HepG2 (cell line): Measurements from ENCODE around the gene FAM118A. TPM values are rescaled to one million over a fixed set of nuclear protein-coding genes. Genes with fewer than 3 reads are reported as not detected.

Experiments used
- ATAC-seq: fragments of 200-7000 bp; cut with Tn5 transposase; 3 replicates; pipeline ENCODE4 v1.9.1; 2020; ENCODE audit warnings: mild to moderate bottlenecking, moderate library complexity
- BruUV-seq: library from RNA; stranded (reverse); fragments of 400-500 nt; replicated peaks from 2 replicates; lab custom pipeline; 2021; lab: Mats Ljungman, UMichigan
- CTCF ChIA-PET: fragments of 300-600 bp; formaldehyde crosslinking; extraction: SDS; loops from one replicate; lab custom pipeline; 2021; ENCODE audit warnings: low total read pairs, inconsistent platforms, low intra/inter-chr PET ratio; lab: Yijun Ruan, JAX
- POLR2A ChIA-PET: fragments of 350-600 bp; sonication (Branson Sonifier 250); formaldehyde crosslinking; loops from one replicate; lab custom pipeline; 2020; ENCODE audit warnings: antibody characterized with exemption, inconsistent platforms; lab: Yijun Ruan, JAX
- DNase-seq: peaks from one replicate; pipeline ENCODE4 v3.0.0-alpha.2; 2015; ENCODE audit warnings: low spot score
- FAIRE-seq: peaks from 3 replicates; lab custom pipeline; 2011; peaks lifted over from hg19 to GRCh38; lab: Jason Lieb, UNC
- H2AFZ ChIP-seq: one replicate; pipeline ENCODE4 v1.6.1; 2011; ENCODE audit warnings: low read length, inconsistent platforms
- H3K27ac ChIP-seq: fragments of 300-600 bp; 3 replicates; pipeline ENCODE4 v1.8.0; 2011; ENCODE audit warnings: mixed run types, mild to moderate bottlenecking, mixed read lengths, low read length, inconsistent platforms; ENCODE audit not compliant: insufficient read depth; ENCODE audit errors: extremely low read length
- H3K27me3 ChIP-seq, 2 experiments: fragments of 200-600 bp in 1 of 2; 2 replicates in 1 of 2; 3 replicates in 1 of 2; pipeline versions ENCODE4 v1.6.0 to v1.8.0; 2011; ENCODE audit warnings: low read length in 2 of 2, mild to moderate bottlenecking in 2 of 2, moderate library complexity in 2 of 2, inconsistent platforms in 1 of 2; ENCODE audit not compliant: insufficient read depth in 2 of 2, control insufficient read depth in 1 of 2
- H3K36me3 ChIP-seq, 2 experiments: fragments of 200-600 bp in 1 of 2; replicated peaks in 1 of 2; 2 replicates in 1 of 2; 3 replicates in 1 of 2; pipeline versions ENCODE4 v1.5.1 to v1.8.0; 2011; ENCODE audit warnings: low read length in 2 of 2, inconsistent platforms in 1 of 2; ENCODE audit not compliant: insufficient read depth in 2 of 2, control insufficient read depth in 1 of 2
- H3K4me1 ChIP-seq: 2 replicates; pipeline ENCODE4 v1.5.1; 2012; ENCODE audit warnings: low read length, inconsistent platforms; ENCODE audit not compliant: insufficient read depth
- H3K4me2 ChIP-seq: 2 replicates; pipeline ENCODE4 v1.6.0; 2011; ENCODE audit warnings: low read depth, low read length, inconsistent platforms
- H3K4me3 ChIP-seq, 3 experiments: fragments of 200-600 bp in 1 of 3; sonication (generic), shearing (Covaris generic) in 1 of 3; replicated peaks in 1 of 3; 2 replicates each; pipeline ENCODE4 v1.5.1; 2011 to 2016; ENCODE audit warnings: low read length in 3 of 3, inconsistent platforms in 2 of 3, low read depth in 2 of 3, mild to moderate bottlenecking in 2 of 3, control low read depth in 1 of 3, mixed read lengths in 1 of 3; ENCODE audit not compliant: insufficient read depth in 1 of 3
- H3K79me2 ChIP-seq: one replicate; pipeline ENCODE4 v1.6.1; 2011; ENCODE audit warnings: low read length, inconsistent platforms; ENCODE audit not compliant: insufficient read depth
- H3K9ac ChIP-seq: 2 replicates; pipeline ENCODE4 v1.6.0; 2011; ENCODE audit warnings: mild to moderate bottlenecking, low read depth, low read length, inconsistent platforms; ENCODE audit not compliant: insufficient read depth
- H3K9me3 ChIP-seq: 2 replicates; pipeline ENCODE4 v1.5.1; 2012; ENCODE audit warnings: mild to moderate bottlenecking, low read length
- H4K20me1 ChIP-seq: 2 replicates; pipeline ENCODE4 v1.6.0; 2011; ENCODE audit warnings: inconsistent platforms, mild to moderate bottlenecking, low read length, moderate library complexity; ENCODE audit not compliant: insufficient read depth
- DZIP1 ChIP-seq: sonication (generic); formaldehyde crosslinking; IDR thresholded peaks from 2 replicates; pipeline ENCODE4 v1.5.0; 2020; ENCODE audit warnings: mild to moderate bottlenecking, missing genetic modification reagents
- GZF1 ChIP-seq: sonication (generic); formaldehyde crosslinking; IDR thresholded peaks from 2 replicates; pipeline ENCODE4 v1.5.1; 2020; ENCODE audit warnings: mild to moderate bottlenecking, missing genetic modification reagents
- PATZ1 ChIP-seq: sonication (generic); formaldehyde crosslinking; IDR thresholded peaks from 2 replicates; pipeline ENCODE4 v1.4.0; 2020; ENCODE audit warnings: missing genetic modification reagents
- RFXANK ChIP-seq: IDR thresholded peaks from 2 replicates; pipeline ENCODE4 v1.6.1; 2016
- SCMH1 ChIP-seq: sonication (generic); formaldehyde crosslinking; IDR thresholded peaks from 2 replicates; pipeline ENCODE4 v1.9.0; 2021; ENCODE audit warnings: missing genetic modification reagents, mild to moderate bottlenecking, borderline replicate concordance
- SMARCE1 ChIP-seq: fragments of 450-650 bp; IDR thresholded peaks from 2 replicates; pipeline ENCODE4 v1.6.1; 2017; ENCODE audit warnings: borderline replicate concordance
- TAF1 ChIP-seq: sonication (generic); formaldehyde crosslinking; IDR thresholded peaks from 2 replicates; pipeline ENCODE4 v1.4.0; 2020; ENCODE audit warnings: missing genetic modification reagents
- XBP1 ChIP-seq: sonication (generic); formaldehyde crosslinking; IDR thresholded peaks from 2 replicates; pipeline ENCODE4 v1.5.0; 2020; ENCODE audit warnings: missing genetic modification reagents
- ZBTB2 ChIP-seq: sonication (generic); formaldehyde crosslinking; IDR thresholded peaks from 2 replicates; pipeline ENCODE4 v1.8.0; 2022; ENCODE audit warnings: low read depth, missing genetic modification reagents
- ZBTB25 ChIP-seq: IDR thresholded peaks from 2 replicates; pipeline ENCODE4 v1.6.1; 2018; ENCODE audit warnings: missing genetic modification reagents
- ZNF460 ChIP-seq: sonication (generic); formaldehyde crosslinking; IDR thresholded peaks from 2 replicates; pipeline ENCODE4 v1.5.1; 2020; ENCODE audit warnings: missing genetic modification reagents, mild to moderate bottlenecking, borderline replicate concordance
- ZNF607 ChIP-seq: sonication (generic); formaldehyde crosslinking; IDR thresholded peaks from 2 replicates; pipeline ENCODE4 v1.5.1; 2020; ENCODE audit warnings: missing genetic modification reagents, mild to moderate bottlenecking, borderline replicate concordance
- ZNF615 ChIP-seq: sonication (generic); formaldehyde crosslinking; IDR thresholded peaks from 2 replicates; pipeline ENCODE4 v1.5.0; 2020; ENCODE audit warnings: mild to moderate bottlenecking, missing genetic modification reagents, borderline replicate concordance
- ZNF644 ChIP-seq: IDR thresholded peaks from 2 replicates; pipeline ENCODE4 v1.6.1; 2016; ENCODE audit warnings: low read depth
- ZNF660 ChIP-seq: sonication (generic); formaldehyde crosslinking; IDR thresholded peaks from 2 replicates; pipeline ENCODE4 v1.5.1; 2020; ENCODE audit warnings: mild to moderate bottlenecking, low read depth, missing genetic modification reagents, borderline replicate concordance
- ZNF737 ChIP-seq: sonication (generic); formaldehyde crosslinking; IDR thresholded peaks from 2 replicates; pipeline ENCODE4 v1.5.0; 2020; ENCODE audit warnings: missing genetic modification reagents, mild to moderate bottlenecking, borderline replicate concordance
- ZNF740 ChIP-seq: sonication (generic); formaldehyde crosslinking; IDR thresholded peaks from 2 replicates; pipeline ENCODE4 v1.4.0; 2020; ENCODE audit warnings: missing genetic modification reagents
- WGBS: methylation state at CpG from one replicate; pipeline ENCODE4 v1.1.6; 2017; ENCODE audit warnings: low lambda C conversion rate; 5-methylcytosine and 5-hydroxymethylcytosine counted together
- in situ Hi-C: cut with HindIII; loops from 2 replicates; pipeline ENCODE4 v1.10.0; 2017; ENCODE audit warnings: low pct_unique_long_range_greater_than_20kb; ENCODE audit not compliant: extremely low pct_ligation_motif_present
- intact Hi-C: fragments of 100-400 bp; cut with micrococcal nuclease; formaldehyde crosslinking; loops from one replicate; pipeline ENCODE4 v1.10.0; 2022; ENCODE audit not compliant: unreplicated experiment
- polyA plus RNA-seq, 8 experiments: library from polyadenylated mRNA; depleted of rRNA in 3 of 8; stranded (reverse) in 7 of 8; unstranded in 1 of 8; fragments of >200 nt; fragmentation: Illumina TruSeq in 4 of 8; extraction: Trizol in 4 of 8; gene quantifications; 2 replicates each; pipeline versions ENCODE4 v1.2.1 to v1.2.3, GENCODE V29; 2011 to 2016; ENCODE audit warnings: low read depth in 4 of 8, missing spikeins in 1 of 8, mixed read lengths in 1 of 8; ENCODE audit not compliant: insufficient read depth in 1 of 8
- total RNA-seq, 5 experiments: library from RNA; depleted of rRNA; stranded (reverse); fragments of >200 nt; fragmentation: Illumina TruSeq; extraction: Trizol; gene quantifications; 2 replicates each; pipeline ENCODE4 v1.2.3, GENCODE V29; 2016; ENCODE audit warnings: low read depth in 1 of 5

The FAM118A gene
- total and polyA plus RNA-seq, 2 of the 13 experiments (the other 11 are each of a cell fraction or from before 2014, with no cell fraction given): 36.7 to 48.2 TPM

GRCh38 chr22:45349916-45350315 is 40.2 kb downstream of the FAM118A start:
- DNase-seq (no peak), FAIRE-seq (no peak), ATAC-seq (no peak)
- Histone ChIP-seq H2AFZ (no peak overlapping the region), H3K27ac (no peak overlapping the region), H4K20me1 (no peaks in the 10 kb centered on the region), H3K9ac (no peak overlapping the region), H3K27me3 (no peaks in the 10 kb centered on the region), H3K79me2 (no peaks in the 10 kb centered on the region), H3K4me3 (no peak overlapping the region), H3K4me1 (no peaks in the 10 kb centered on the region), H3K4me2 (no peak overlapping the region), H3K36me3 (no peaks in the 10 kb centered on the region), H3K9me3 (no peaks in the 10 kb centered on the region)
- intact Hi-C loops: no loop called here
- WGBS: 96% methylated on average over 3 of the region's 3 CpGs
- POLR2A ChIA-PET: no interaction called here
- no peak for TF ChIP-seq RFXANK
- TF ChIP-seq ZNF644 (CRISPR knock-in tag): no peak
- no peak for TF ChIP-seq SMARCE1
- TF ChIP-seq ZNF660: no peak
- no peak for TF ChIP-seq XBP1 (CRISPR knock-in tag)
- TF ChIP-seq TAF1 (CRISPR knock-in tag): no peak
- no peak for TF ChIP-seq SCMH1 (CRISPR knock-in tag)
- TF ChIP-seq ZNF737 (CRISPR knock-in tag): no peak
- no peak for TF ChIP-seq ZNF460 (CRISPR knock-in tag)
- no peak for TF ChIP-seq ZBTB25 (CRISPR knock-in tag)
- TF ChIP-seq PATZ1 (CRISPR knock-in tag): no peak
- TF ChIP-seq DZIP1 (CRISPR knock-in tag): no peak
- TF ChIP-seq ZNF607 (CRISPR knock-in tag): no peak
- no peak for TF ChIP-seq ZNF740 (CRISPR knock-in tag)
- no peak for TF ChIP-seq ZBTB2 (CRISPR knock-in tag)
- no peak for TF ChIP-seq GZF1 (CRISPR knock-in tag)
- no peak for TF ChIP-seq ZNF615 (CRISPR knock-in tag)
- in situ Hi-C loops: no loop called here
- CTCF ChIA-PET: interaction anchor here (0.6 kb wide), 1 partner anchor 31 kb away, joined by 3 read pairs; no protein-coding TSS in a partner anchor
- no TSS peak for BruUV-seq
